Peyer's patch (tissue), 4 donors: ENCODE data around the gene CNTNAP2. TPM values are rescaled to one million over a fixed set of nuclear protein-coding genes. Genes with fewer than 3 reads are reported as not detected.

ENCODE experiments used
- DNase-seq, 3 donors: peaks; one replicate each; pipeline ENCODE4 v3.0.0-alpha.2; 2017 to 2019
- H3K27ac ChIP-seq, 4 donors: fragments of 200-600 bp; sonication (generic); one replicate each; pipeline ENCODE4 v1.5.1; 2016 to 2019
- H3K27me3 ChIP-seq, 2 donors: fragments of 200-600 bp; sonication (generic); one replicate each; pipeline ENCODE4 v1.5.1; 2019
- H3K36me3 ChIP-seq, 3 donors: fragments of 200-600 bp; sonication (generic); one replicate each; pipeline ENCODE4 v1.5.1; 2016 to 2019
- H3K4me1 ChIP-seq, 4 donors: fragments of 200-600 bp; sonication (generic); one replicate each; pipeline ENCODE4 v1.5.1; 2016 to 2019
- H3K4me3 ChIP-seq, 4 donors: fragments of 200-600 bp; sonication (generic); 1 replicate in 3 of 4; 2 replicates in 1 of 4; pipeline ENCODE4 v1.5.1; 2016 to 2019; ENCODE audit warnings: mild to moderate bottlenecking in 1 of 4
- H3K9me3 ChIP-seq, 4 donors: fragments of 200-600 bp; sonication (generic); one replicate each; pipeline ENCODE4 v1.5.1; 2016 to 2019; ENCODE audit warnings: mild to moderate bottlenecking in 1 of 4
- POLR2A ChIP-seq, 2 donors: fragments of 450-650 bp; IDR thresholded peaks; one replicate each; pipeline ENCODE4 v1.5.1; 2017; ENCODE audit warnings: antibody characterized with exemption in 2 of 2, mild to moderate bottlenecking in 2 of 2, moderate library complexity in 2 of 2
- total RNA-seq, 4 donors: library from RNA; depleted of rRNA; stranded (reverse); fragments of >200 nt; gene quantifications; one replicate each; pipeline ENCODE4 v1.1.0, GENCODE V29; 2016
- TF ChIP-seq, protein P1 (sequence below), 6 experiments: fragments of 450-650 bp in 4 of 6; fragments of 200-600 bp in 2 of 6; sonication (generic) in 1 of 6; IDR thresholded peaks; one replicate each; pipeline ENCODE4 v1.5.1; 2017 to 2019; ENCODE audit warnings: antibody characterized with exemption in 6 of 6, mild to moderate bottlenecking in 3 of 6, moderate library complexity in 1 of 6

The CNTNAP2 gene
- total RNA-seq, 4 donors from 2014 or later, result 1.5 to 4.9 (median 3.6) TPM

DNA sequence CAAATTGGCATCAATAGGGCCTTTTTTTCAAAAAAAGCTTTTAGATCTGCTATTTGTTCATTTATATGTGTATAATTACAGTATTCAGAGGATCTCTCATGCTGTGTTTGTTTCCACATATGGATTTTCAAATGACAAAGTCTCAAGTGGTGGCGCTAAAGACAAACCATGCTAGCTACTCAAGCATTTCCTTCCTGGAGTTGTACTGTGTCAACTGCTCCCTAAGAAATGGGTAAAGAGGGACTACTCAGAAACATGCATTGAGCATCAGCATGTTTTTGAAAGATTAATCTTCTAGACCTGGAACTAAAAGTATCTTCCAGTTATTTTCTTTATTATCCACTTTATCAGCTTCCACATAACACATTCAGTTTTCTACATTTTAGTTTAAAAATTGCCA is 12.7 kb downstream of the CNTNAP2 start:
- TF ChIP-seq, protein P1, sequence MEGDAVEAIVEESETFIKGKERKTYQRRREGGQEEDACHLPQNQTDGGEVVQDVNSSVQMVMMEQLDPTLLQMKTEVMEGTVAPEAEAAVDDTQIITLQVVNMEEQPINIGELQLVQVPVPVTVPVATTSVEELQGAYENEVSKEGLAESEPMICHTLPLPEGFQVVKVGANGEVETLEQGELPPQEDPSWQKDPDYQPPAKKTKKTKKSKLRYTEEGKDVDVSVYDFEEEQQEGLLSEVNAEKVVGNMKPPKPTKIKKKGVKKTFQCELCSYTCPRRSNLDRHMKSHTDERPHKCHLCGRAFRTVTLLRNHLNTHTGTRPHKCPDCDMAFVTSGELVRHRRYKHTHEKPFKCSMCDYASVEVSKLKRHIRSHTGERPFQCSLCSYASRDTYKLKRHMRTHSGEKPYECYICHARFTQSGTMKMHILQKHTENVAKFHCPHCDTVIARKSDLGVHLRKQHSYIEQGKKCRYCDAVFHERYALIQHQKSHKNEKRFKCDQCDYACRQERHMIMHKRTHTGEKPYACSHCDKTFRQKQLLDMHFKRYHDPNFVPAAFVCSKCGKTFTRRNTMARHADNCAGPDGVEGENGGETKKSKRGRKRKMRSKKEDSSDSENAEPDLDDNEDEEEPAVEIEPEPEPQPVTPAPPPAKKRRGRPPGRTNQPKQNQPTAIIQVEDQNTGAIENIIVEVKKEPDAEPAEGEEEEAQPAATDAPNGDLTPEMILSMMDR (IDR thresholded peaks at IDR 0.05), result no peak
- TF ChIP-seq POLR2A (IDR thresholded peaks at IDR 0.05), result no peak
- no peaks in the 10 kb centered on the region for H3K27me3 ChIP-seq
- no peak overlapping the region for H3K4me3 ChIP-seq
- H3K27ac ChIP-seq, result no peak overlapping the region
- H3K36me3 ChIP-seq, result no peaks in the 10 kb centered on the region
- no peak for DNase-seq
- no peaks in the 10 kb centered on the region for H3K4me1 ChIP-seq
- H3K9me3 ChIP-seq, result no peaks in the 10 kb centered on the region

GRCh38 chr7:146129997-146130396 is 13.4 kb downstream of the CNTNAP2 start:
- Histone ChIP-seq H3K4me3 (no peak overlapping the region), H3K36me3 (no peaks in the 10 kb centered on the region), H3K27ac (no peak overlapping the region), H3K4me1 (no peaks in the 10 kb centered on the region), H3K27me3 (no peaks in the 10 kb centered on the region), H3K9me3 (no peaks in the 10 kb centered on the region)
- no peak for DNase-seq
- TF ChIP-seq POLR2A (IDR thresholded peaks at IDR 0.05), result no peak
- TF ChIP-seq, protein P1 (IDR thresholded peaks at IDR 0.05), result no peak

- no peak for DNase-seq
- no peaks in the 10 kb centered on the region for H3K4me1 ChIP-seq
- no peaks in the 10 kb centered on the region for H3K9me3 ChIP-seq
- no peak for TF ChIP-seq POLR2A (IDR thresholded peaks at IDR 0.05)
- TF ChIP-seq, protein P1 (IDR thresholded peaks at IDR 0.05), result no peak
- H3K36me3 ChIP-seq, result no peaks in the 10 kb centered on the region
- H3K27me3 ChIP-seq, result no peaks in the 10 kb centered on the region
- H3K4me3 ChIP-seq, result no peak overlapping the region
- H3K27ac ChIP-seq, result no peak overlapping the region
Measured at GRCh38 chr7:146131701-146132100, 15.1 kb downstream of the CNTNAP2 start.

DNA sequence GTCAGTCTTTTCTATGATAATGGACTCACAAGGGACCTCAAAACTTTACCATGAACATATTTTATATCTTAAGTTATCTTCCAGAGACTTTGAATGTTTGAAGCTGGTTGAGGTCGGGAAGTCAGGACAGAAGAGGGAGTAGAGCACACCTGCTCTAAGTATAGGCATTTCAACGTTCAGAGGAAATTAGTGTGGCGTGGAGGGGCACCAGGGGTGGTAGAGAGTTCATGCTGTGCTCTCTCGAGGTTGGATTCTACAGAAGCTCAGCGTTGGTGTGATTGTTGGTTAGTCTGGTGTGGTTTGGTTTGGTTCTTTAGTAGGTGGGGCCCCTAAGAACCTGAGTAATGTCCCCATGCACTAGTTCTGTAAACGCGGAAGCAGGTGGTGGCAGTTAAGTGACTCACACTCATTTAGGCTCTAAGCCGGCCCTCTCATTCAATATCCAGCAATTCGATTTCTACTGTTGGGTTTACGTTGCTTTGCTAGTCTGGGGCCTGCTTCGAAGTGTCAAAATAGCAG is 19.8 kb downstream of the CNTNAP2 start:
- no peak overlapping the region for H3K27ac ChIP-seq
- H3K9me3 ChIP-seq, result no peaks in the 10 kb centered on the region
- TF ChIP-seq POLR2A (IDR thresholded peaks at IDR 0.05), result no peak
- TF ChIP-seq, protein P1 (IDR thresholded peaks at IDR 0.05), result no peak
- H3K4me3 ChIP-seq, result no peak overlapping the region
- DNase-seq, result no peak
- no peaks in the 10 kb centered on the region for H3K27me3 ChIP-seq
- no peaks in the 10 kb centered on the region for H3K36me3 ChIP-seq
- H3K4me1 ChIP-seq, result no peaks in the 10 kb centered on the region

GRCh38 chr7:146138926-146139325 is 22.3 kb downstream of the CNTNAP2 start:
- no peaks in the 10 kb centered on the region for H3K9me3 ChIP-seq
- no peak for TF ChIP-seq POLR2A (IDR thresholded peaks at IDR 0.05)
- TF ChIP-seq, protein P1 (IDR thresholded peaks at IDR 0.05), result no peak

More at GRCh38 chr7:146138926-146139325, 22.3 kb downstream of the CNTNAP2 start:
- H3K4me1 ChIP-seq, result no peaks in the 10 kb centered on the region
- H3K4me3 ChIP-seq, result no peak overlapping the region
- H3K36me3 ChIP-seq, result no peaks in the 10 kb centered on the region
- no peaks in the 10 kb centered on the region for H3K27me3 ChIP-seq
- DNase-seq, result no peak
- no peak overlapping the region for H3K27ac ChIP-seq
